Measurements from ENCODE around the gene PCDHGB5.
"Not testable (repeated sequence)": the region's sequence is repeated elsewhere in the genome, so short reads cannot be mapped to it uniquely, and the experiment has no call there.

The PCDHGB5 gene

GRCh38 chr5:141383345-141383744 lies 14.4 kb upstream of the PCDHGB5 start:
- no peak overlapping the region for H3K27ac ChIP-seq (ENCODE audit: low read depth, low read length)
- 0 out of 2 replicates have a peak, but pooled peaks cover 3% of the 10 kb centered on the region for H3K36me3 ChIP-seq (ENCODE audit: insufficient read depth, low read length)
- peaks cover 46% of the 10 kb centered on the region for H3K9me3 ChIP-seq (ENCODE audit: insufficient read depth, low read depth, low read length)
- 95% methylated on average over 21 of the region's 21 CpGs for WGBS
- no peak overlapping the region for H3K4me3 ChIP-seq (ENCODE audit: low read length)
- no peaks in the 10 kb centered on the region for H3K4me1 ChIP-seq (ENCODE audit: insufficient read depth, low read length)
- no peaks in the 10 kb centered on the region for H3K27me3 ChIP-seq (ENCODE audit: insufficient read depth, low read length)
- no peak overlapping the region for H3K9ac ChIP-seq (ENCODE audit: low read depth, low read length)

GRCh38 chr5:141384471-141385267 lies 13.1 kb upstream of the PCDHGB5 start:
- peaks cover 59% of the 10 kb centered on the region for H3K9me3 ChIP-seq (ENCODE audit: insufficient read depth, low read depth, low read length)
- no peaks in the 10 kb centered on the region for H3K4me1 ChIP-seq (ENCODE audit: insufficient read depth, low read length)
- H3K9ac ChIP-seq (ENCODE audit: low read depth, low read length): no peak overlapping the region
- no peaks in the 10 kb centered on the region for H3K27me3 ChIP-seq (ENCODE audit: insufficient read depth, low read length)
- H3K27ac ChIP-seq (ENCODE audit: low read depth, low read length): no peak overlapping the region
- H3K36me3 ChIP-seq (ENCODE audit: insufficient read depth, low read length): peaks cover 9% of the 10 kb centered on the region; the same call in 1 of the 2 replicates
- H3K4me3 ChIP-seq (ENCODE audit: low read length): no peak overlapping the region
- WGBS: 96% methylated on average over 43 of the region's 43 CpGs

GRCh38 chr5:141387557-141388311 lies 10.0 kb upstream of the PCDHGB5 start, which contains the start of gene PCDHGB4:
Gene PCDHGB4, plus strand, starts transcription at chr5:141387698. Its CDS starts 187 bp downstream, at chr5:141387885.
- 79% methylated on average over 18 of the region's 40 CpGs for WGBS
- H3K27ac ChIP-seq (ENCODE audit: low read depth, low read length); H3K9ac ChIP-seq (ENCODE audit: low read depth, low read length); H3K4me1 ChIP-seq (ENCODE audit: insufficient read depth, low read length); H3K27me3 ChIP-seq (ENCODE audit: insufficient read depth, low read length): not testable (repeated sequence)
- Histone ChIP-seq H3K4me3 (ENCODE audit: low read length) (peak within 1 kb of the TSS; percentile 59), H3K9me3 (ENCODE audit: insufficient read depth, low read depth, low read length) (peaks cover 77% of the 10 kb centered on the region), H3K36me3 (ENCODE audit: insufficient read depth, low read length) (peaks cover 19% of the 10 kb centered on the region; the same call in 1 of the 2 replicates)

- peaks cover 77% of the 10 kb centered on the region for H3K9me3 ChIP-seq (ENCODE audit: insufficient read depth, low read depth, low read length)
- H3K27me3 ChIP-seq (ENCODE audit: insufficient read depth, low read length): no peaks in the 10 kb centered on the region
Measured at GRCh38 chr5:141388661-141389060, 9.1 kb upstream of the PCDHGB5 start.

GRCh38 chr5:141389153-141390042 lies 8.3 kb upstream of the PCDHGB5 start:
- H3K4me1 ChIP-seq (ENCODE audit: insufficient read depth, low read length): no peaks in the 10 kb centered on the region
- no peak overlapping the region for H3K9ac ChIP-seq (ENCODE audit: low read depth, low read length)
- H3K36me3 ChIP-seq (ENCODE audit: insufficient read depth, low read length): peaks cover 28% of the 10 kb centered on the region; the same call in 1 of the 2 replicates
- 97% methylated on average over 77 of the region's 77 CpGs for WGBS
- H3K4me3 ChIP-seq (ENCODE audit: low read length): peak overlapping the region; percentile 12; the same call in 1 of the 2 replicates
- no peaks in the 10 kb centered on the region for H3K27me3 ChIP-seq (ENCODE audit: insufficient read depth, low read length)
- peaks cover 78% of the 10 kb centered on the region for H3K9me3 ChIP-seq (ENCODE audit: insufficient read depth, low read depth, low read length)
- H3K27ac ChIP-seq (ENCODE audit: low read depth, low read length): no peak overlapping the region

More at GRCh38 chr5:141388661-141389060, 9.1 kb upstream of the PCDHGB5 start:
- Histone ChIP-seq H3K4me3 (ENCODE audit: low read length) (peak overlapping the region; percentile 12; the same call in 1 of the 2 replicates), H3K36me3 (ENCODE audit: insufficient read depth, low read length) (peaks cover 28% of the 10 kb centered on the region; the same call in 1 of the 2 replicates), H3K9ac (ENCODE audit: low read depth, low read length) (no peak overlapping the region), H3K27ac (ENCODE audit: low read depth, low read length) (no peak overlapping the region), H3K4me1 (ENCODE audit: insufficient read depth, low read length) (no peaks in the 10 kb centered on the region)
- 94% methylated on average over 10 of the region's 10 CpGs for whole genome bisulfite sequencing

GRCh38 chr5:141392429-141393198 lies 5.1 kb upstream of the PCDHGB5 start, which contains the start of gene PCDHGA8:
Gene PCDHGA8, plus strand, starts transcription at chr5:141392633. Its CDS starts 181 bp downstream, at chr5:141392814.
- no peaks in the 10 kb centered on the region for H3K27me3 ChIP-seq (ENCODE audit: insufficient read depth, low read length)
- no peak within 1 kb of the TSS for H3K27ac ChIP-seq (ENCODE audit: low read depth, low read length)
- no peaks in the 10 kb centered on the region for H3K4me1 ChIP-seq (ENCODE audit: insufficient read depth, low read length)
- peaks cover 85% of the 10 kb centered on the region for H3K9me3 ChIP-seq (ENCODE audit: insufficient read depth, low read depth, low read length)
- no peak within 1 kb of the TSS for H3K9ac ChIP-seq (ENCODE audit: low read depth, low read length)
- peaks cover 28% of the 10 kb centered on the region; the same call in 1 of the 2 replicates for H3K36me3 ChIP-seq (ENCODE audit: insufficient read depth, low read length)
- WGBS: 96% methylated on average over 37 of the region's 38 CpGs
- H3K4me3 ChIP-seq (ENCODE audit: low read length): no peak within 1 kb of the TSS

- Histone ChIP-seq H3K9ac (ENCODE audit: low read depth, low read length) (no peak overlapping the region), H3K4me3 (ENCODE audit: low read length) (no peak overlapping the region), H3K36me3 (ENCODE audit: insufficient read depth, low read length) (peaks cover 28% of the 10 kb centered on the region; the same call in 1 of the 2 replicates), H3K27me3 (ENCODE audit: insufficient read depth, low read length) (no peaks in the 10 kb centered on the region), H3K27ac (ENCODE audit: low read depth, low read length) (no peak overlapping the region), H3K9me3 (ENCODE audit: insufficient read depth, low read depth, low read length) (peaks cover 85% of the 10 kb centered on the region), H3K4me1 (ENCODE audit: insufficient read depth, low read length) (no peaks in the 10 kb centered on the region)
- 94% methylated on average over 21 of the region's 21 CpGs for WGBS
Measured at GRCh38 chr5:141393267-141393666, 4.5 kb upstream of the PCDHGB5 start.

- H3K9ac ChIP-seq (ENCODE audit: low read depth, low read length); H3K4me1 ChIP-seq (ENCODE audit: insufficient read depth, low read length); H3K27me3 ChIP-seq (ENCODE audit: insufficient read depth, low read length); H3K4me3 ChIP-seq (ENCODE audit: low read length); H3K27ac ChIP-seq (ENCODE audit: low read depth, low read length): not testable (repeated sequence)
- Histone ChIP-seq H3K36me3 (ENCODE audit: insufficient read depth, low read length) (peaks cover 22% of the 10 kb centered on the region; the same call in 1 of the 2 replicates), H3K9me3 (ENCODE audit: insufficient read depth, low read depth, low read length) (peaks cover 84% of the 10 kb centered on the region)
- WGBS: 95% methylated on average over 41 of the region's 53 CpGs
Measured at GRCh38 chr5:141394401-141395187, 3.2 kb upstream of the PCDHGB5 start.

- peaks cover 1% of the 10 kb centered on the region; the same call in 1 of the 2 replicates for H3K36me3 ChIP-seq (ENCODE audit: insufficient read depth, low read length)
- H3K27me3 ChIP-seq (ENCODE audit: insufficient read depth, low read length): no peaks in the 10 kb centered on the region
- H3K4me1 ChIP-seq (ENCODE audit: insufficient read depth, low read length): no peaks in the 10 kb centered on the region
- 94% methylated on average over 15 of the region's 15 CpGs for WGBS
- no peak overlapping the region for H3K9ac ChIP-seq (ENCODE audit: low read depth, low read length)
- H3K4me3 ChIP-seq (ENCODE audit: low read length): no peak overlapping the region
- peaks cover 62% of the 10 kb centered on the region for H3K9me3 ChIP-seq (ENCODE audit: insufficient read depth, low read depth, low read length)
- no peak overlapping the region for H3K27ac ChIP-seq (ENCODE audit: low read depth, low read length)
Measured at GRCh38 chr5:141398608-141399007, 861 bp downstream of the PCDHGB5 start.
